Right lobe of liver (tissue), 4 donors: Measurements from ENCODE around the gene YWHAB.

Source experiments
- POLR2A ChIP-seq: fragments of 450-650 bp; IDR thresholded peaks from one replicate; pipeline ENCODE4 v1.6.1; 2017; ENCODE audit warnings: antibody characterized with exemption, mild to moderate bottlenecking
- TF ChIP-seq, protein P1 (sequence below), 4 donors: fragments of 200-600 bp in 3 of 4; fragments of 450-650 bp in 1 of 4; IDR thresholded peaks; one replicate each; pipeline versions ENCODE4 v1.5.1 to v1.8.0; 2016 to 2022; ENCODE audit warnings: antibody characterized with exemption in 4 of 4, mild to moderate bottlenecking in 2 of 4
- donor health status: DM: no; HTN: no; CAD: no.
- donor health status: DM: no; HTN: no; CAD: no.
- donor health status: DM: no; HTN: yes; CAD: no.

DNA sequence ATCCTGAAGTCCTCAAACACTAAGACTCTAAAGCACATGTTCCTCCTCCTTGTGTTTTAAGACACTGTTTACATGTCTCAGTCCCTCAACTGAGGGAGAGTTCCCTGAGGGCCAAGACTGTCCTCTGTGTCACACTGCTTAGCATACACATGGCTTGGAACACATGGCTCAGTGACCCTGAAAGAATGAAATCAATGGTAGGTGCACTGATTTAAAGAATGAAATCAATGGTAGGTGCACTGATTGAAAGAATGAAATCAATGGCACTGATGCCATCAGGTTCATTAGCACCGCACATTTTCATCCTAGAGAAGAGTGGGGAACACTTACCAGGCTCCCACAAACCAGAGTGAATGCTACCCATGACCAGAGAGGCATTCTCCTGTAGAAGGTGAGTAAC, 64.9 kb downstream of the YWHAB start:
- TF ChIP-seq, protein P1, sequence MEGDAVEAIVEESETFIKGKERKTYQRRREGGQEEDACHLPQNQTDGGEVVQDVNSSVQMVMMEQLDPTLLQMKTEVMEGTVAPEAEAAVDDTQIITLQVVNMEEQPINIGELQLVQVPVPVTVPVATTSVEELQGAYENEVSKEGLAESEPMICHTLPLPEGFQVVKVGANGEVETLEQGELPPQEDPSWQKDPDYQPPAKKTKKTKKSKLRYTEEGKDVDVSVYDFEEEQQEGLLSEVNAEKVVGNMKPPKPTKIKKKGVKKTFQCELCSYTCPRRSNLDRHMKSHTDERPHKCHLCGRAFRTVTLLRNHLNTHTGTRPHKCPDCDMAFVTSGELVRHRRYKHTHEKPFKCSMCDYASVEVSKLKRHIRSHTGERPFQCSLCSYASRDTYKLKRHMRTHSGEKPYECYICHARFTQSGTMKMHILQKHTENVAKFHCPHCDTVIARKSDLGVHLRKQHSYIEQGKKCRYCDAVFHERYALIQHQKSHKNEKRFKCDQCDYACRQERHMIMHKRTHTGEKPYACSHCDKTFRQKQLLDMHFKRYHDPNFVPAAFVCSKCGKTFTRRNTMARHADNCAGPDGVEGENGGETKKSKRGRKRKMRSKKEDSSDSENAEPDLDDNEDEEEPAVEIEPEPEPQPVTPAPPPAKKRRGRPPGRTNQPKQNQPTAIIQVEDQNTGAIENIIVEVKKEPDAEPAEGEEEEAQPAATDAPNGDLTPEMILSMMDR (IDR thresholded peaks at IDR 0.05) = no peak
- TF ChIP-seq POLR2A = no peak
